ENCODE results near the gene B4GALT1.

GRCh38 chr9:33168941-33169544 is 1.9 kb upstream of the B4GALT1 start:
- TF ChIP-seq POLR2AphosphoS5 (IDR thresholded peaks at IDR 0.05) (no peak), POLR2A (IDR thresholded peaks at IDR 0.05) (no peak)

All from breast epithelium (tissue), 3 donors.